GM18519 (cell line): ENCODE measurements around the gene MYO1D.

Experiments
- ATAC-seq: cut with Tn5 transposase; IDR thresholded peaks from one replicate; pipeline ENCODE4 v1.9.1; 2021; ENCODE audit warnings: mild to moderate bottlenecking, moderate library complexity; ENCODE audit not compliant: unreplicated experiment, low FRiP score

The MYO1D gene

GRCh38 chr17:32861981-32862380, 14.9 kb downstream of the MYO1D start:
- ATAC-seq: no peak

- no peak for ATAC-seq
These were observed 16.9 kb downstream of the MYO1D start for GRCh38 chr17:32859857-32860525.

GRCh38 chr17:32855620-32856019, 21.3 kb downstream of the MYO1D start:
- ATAC-seq: no peak

- no peak for ATAC-seq
These were observed 22.0 kb downstream of the MYO1D start for GRCh38 chr17:32854832-32855389.

- ATAC-seq: no peak
These were observed 22.7 kb downstream of the MYO1D start for GRCh38 chr17:32854207-32854606.

GRCh38 chr17:32852811-32853210, 24.1 kb downstream of the MYO1D start:
- no peak for ATAC-seq

- ATAC-seq: no peak
These were observed 27.0 kb downstream of the MYO1D start for GRCh38 chr17:32849879-32850278.

- ATAC-seq: no peak
These were observed 28.9 kb downstream of the MYO1D start for GRCh38 chr17:32847977-32848376.

GRCh38 chr17:32846143-32846542, 30.8 kb downstream of the MYO1D start:
- no peak for ATAC-seq

GRCh38 chr17:32840241-32840640, 36.7 kb downstream of the MYO1D start:
- no peak for ATAC-seq

GRCh38 chr17:32836527-32836926, 40.4 kb downstream of the MYO1D start:
- ATAC-seq: no peak

GRCh38 chr17:32835291-32835761, 41.6 kb downstream of the MYO1D start:
- peak; percentile 43 for ATAC-seq

- ATAC-seq: no peak
These were observed 42.8 kb downstream of the MYO1D start for GRCh38 chr17:32834104-32834503.

GRCh38 chr17:32833526-32833925, 43.4 kb downstream of the MYO1D start:
- no peak for ATAC-seq

GRCh38 chr17:32833076-32833475, 43.8 kb downstream of the MYO1D start:
- ATAC-seq: no peak

GRCh38 chr17:32831627-32832243, 45.2 kb downstream of the MYO1D start:
- ATAC-seq: no peak

- ATAC-seq: no peak
These were observed 45.7 kb downstream of the MYO1D start for GRCh38 chr17:32831223-32831622.

- ATAC-seq: peak; percentile 18
These were observed 48.1 kb downstream of the MYO1D start for GRCh38 chr17:32828822-32829221.

- ATAC-seq: no peak
These were observed 49.7 kb downstream of the MYO1D start for GRCh38 chr17:32827227-32827626.

- no peak for ATAC-seq
These were observed 50.8 kb downstream of the MYO1D start for GRCh38 chr17:32826076-32826475.

GRCh38 chr17:32824334-32824733, 52.6 kb downstream of the MYO1D start:
- no peak for ATAC-seq

GRCh38 chr17:32822996-32823395, 53.9 kb downstream of the MYO1D start:
- no peak for ATAC-seq
